Measurements from ENCODE around the gene PIK3C2G.
"Not testable (repeated sequence)": the region's sequence is repeated elsewhere in the genome, so short reads cannot be mapped to it uniquely, and the experiment has no call there.

The PIK3C2G gene, protein sequence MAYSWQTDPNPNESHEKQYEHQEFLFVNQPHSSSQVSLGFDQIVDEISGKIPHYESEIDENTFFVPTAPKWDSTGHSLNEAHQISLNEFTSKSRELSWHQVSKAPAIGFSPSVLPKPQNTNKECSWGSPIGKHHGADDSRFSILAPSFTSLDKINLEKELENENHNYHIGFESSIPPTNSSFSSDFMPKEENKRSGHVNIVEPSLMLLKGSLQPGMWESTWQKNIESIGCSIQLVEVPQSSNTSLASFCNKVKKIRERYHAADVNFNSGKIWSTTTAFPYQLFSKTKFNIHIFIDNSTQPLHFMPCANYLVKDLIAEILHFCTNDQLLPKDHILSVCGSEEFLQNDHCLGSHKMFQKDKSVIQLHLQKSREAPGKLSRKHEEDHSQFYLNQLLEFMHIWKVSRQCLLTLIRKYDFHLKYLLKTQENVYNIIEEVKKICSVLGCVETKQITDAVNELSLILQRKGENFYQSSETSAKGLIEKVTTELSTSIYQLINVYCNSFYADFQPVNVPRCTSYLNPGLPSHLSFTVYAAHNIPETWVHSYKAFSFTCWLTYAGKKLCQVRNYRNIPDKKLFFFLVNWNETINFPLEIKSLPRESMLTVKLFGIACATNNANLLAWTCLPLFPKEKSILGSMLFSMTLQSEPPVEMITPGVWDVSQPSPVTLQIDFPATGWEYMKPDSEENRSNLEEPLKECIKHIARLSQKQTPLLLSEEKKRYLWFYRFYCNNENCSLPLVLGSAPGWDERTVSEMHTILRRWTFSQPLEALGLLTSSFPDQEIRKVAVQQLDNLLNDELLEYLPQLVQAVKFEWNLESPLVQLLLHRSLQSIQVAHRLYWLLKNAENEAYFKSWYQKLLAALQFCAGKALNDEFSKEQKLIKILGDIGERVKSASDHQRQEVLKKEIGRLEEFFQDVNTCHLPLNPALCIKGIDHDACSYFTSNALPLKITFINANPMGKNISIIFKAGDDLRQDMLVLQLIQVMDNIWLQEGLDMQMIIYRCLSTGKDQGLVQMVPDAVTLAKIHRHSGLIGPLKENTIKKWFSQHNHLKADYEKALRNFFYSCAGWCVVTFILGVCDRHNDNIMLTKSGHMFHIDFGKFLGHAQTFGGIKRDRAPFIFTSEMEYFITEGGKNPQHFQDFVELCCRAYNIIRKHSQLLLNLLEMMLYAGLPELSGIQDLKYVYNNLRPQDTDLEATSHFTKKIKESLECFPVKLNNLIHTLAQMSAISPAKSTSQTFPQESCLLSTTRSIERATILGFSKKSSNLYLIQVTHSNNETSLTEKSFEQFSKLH (N-terminal part only)

DNA sequence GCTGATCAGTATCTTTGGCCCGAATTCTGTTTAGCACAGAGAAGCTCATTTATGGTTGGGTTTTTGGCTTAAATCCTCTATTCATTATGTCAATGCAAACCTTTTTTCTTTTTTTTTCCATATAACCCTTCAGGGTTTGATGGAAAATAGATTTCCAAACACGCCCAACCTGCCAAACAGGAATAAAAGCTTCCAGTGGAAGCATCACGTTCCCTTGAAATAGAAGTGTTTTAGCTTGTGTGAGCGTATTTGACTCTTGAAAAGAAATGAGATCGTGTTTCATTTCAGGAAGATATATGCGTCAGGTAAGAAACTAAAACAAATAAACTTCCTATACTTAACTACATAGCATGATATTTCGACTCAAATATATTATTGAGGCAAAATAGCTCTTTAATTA, at the start of gene PIK3C2G:
Gene PIK3C2G (plus strand): TSS at position 246 of the 400 bp plus-strand sequence. CDS start 20,564 bp downstream, outside the sequence.
- no peak for FAIRE-seq

DNA sequence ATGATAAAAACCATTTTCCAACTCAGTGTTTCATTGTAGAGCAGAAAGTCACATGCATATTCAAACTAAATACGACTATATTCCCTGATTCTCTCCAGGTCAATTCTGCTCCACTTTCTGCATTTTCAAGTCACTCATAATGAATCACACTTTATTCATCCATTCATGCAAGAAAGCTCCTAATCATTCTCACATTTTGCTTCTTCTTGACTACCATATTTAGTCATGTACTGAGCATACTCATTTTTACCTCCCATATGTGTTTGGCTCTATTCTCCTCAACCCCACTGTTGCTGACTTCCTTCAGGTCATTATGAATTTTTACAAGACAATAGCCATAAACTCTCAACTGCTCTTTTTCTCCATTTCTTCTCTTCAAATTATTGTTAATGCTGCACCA, 43.4 kb upstream of the PIK3C2G start:
- FAIRE-seq, result no peak

DNA sequence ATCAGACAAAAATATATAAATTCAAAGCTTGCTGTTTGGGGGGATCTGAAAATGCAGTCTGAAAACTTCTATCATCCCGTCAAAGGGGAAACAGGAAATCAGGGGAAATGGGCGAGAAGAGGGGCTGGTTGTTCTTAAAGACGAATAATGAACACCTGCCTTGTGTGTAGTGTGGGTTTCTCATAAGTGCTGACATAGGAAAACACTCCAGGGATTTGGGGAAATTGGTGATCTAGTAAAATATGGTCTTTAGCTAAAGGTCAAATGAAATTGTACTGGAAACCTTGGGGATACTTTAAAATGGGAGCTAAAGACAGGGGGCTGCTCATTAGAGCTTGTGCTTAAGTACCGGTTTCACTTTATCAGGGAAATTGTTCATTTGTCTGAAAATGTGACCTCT, 39.6 kb upstream of the PIK3C2G start:
- no peak for FAIRE-seq

DNA sequence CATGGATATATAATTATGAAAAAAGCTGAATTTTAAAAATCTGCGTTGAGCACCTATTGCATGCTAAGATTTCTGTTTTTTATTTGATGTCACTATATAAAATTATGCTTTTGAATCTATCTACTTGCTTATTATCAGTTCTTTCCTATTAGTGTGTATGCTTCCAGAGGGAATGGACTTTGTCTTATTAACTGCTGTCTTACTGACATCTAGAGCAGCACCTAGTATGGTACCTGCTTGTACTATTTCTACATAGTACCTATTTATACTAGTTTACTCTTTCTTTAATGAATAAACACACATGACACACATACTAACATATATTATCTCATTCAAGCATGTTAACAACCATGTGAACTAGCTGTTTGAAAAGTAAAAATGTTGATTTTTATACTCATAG, 38.6 kb upstream of the PIK3C2G start:
- FAIRE-seq, result no peak

DNA sequence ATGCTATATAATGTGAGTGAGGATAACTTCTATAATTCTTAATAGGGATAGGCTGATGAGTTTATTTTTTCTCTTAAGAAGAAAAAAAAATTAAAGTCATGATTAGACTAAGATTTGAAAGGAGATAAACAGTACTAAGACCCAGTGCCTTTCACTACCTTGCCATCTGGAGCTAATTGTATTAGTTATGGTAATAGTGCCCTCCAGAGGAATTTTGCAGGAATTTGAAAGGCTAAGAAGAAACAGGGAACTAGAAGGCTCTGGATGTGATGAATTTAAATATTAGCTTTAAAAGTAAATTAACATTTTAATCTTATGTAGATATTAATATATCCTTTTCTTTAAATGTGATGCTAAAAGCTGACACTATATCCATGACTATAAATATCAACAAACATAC, 36.6 kb upstream of the PIK3C2G start:
- no peak for FAIRE-seq

DNA sequence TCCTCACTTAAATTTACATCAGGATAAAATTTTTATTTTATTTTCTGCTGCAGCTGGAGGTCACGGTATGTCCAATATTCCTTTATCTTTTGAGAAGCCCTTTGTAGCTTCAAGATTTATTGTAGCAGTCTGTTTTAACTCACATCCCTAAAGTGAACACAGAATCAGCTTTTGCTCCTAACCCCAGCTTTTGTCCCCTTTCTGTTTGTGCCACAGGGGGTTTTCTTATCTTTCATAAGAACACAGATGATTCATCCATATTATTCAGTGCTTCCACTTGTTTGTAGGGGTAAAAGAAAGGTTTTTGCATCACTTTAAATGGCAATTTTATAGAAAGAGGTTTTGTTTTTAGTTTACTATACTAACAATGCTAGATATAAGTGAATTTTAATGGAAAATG, 21.8 kb upstream of the PIK3C2G start:
- no peak for FAIRE-seq

DNA sequence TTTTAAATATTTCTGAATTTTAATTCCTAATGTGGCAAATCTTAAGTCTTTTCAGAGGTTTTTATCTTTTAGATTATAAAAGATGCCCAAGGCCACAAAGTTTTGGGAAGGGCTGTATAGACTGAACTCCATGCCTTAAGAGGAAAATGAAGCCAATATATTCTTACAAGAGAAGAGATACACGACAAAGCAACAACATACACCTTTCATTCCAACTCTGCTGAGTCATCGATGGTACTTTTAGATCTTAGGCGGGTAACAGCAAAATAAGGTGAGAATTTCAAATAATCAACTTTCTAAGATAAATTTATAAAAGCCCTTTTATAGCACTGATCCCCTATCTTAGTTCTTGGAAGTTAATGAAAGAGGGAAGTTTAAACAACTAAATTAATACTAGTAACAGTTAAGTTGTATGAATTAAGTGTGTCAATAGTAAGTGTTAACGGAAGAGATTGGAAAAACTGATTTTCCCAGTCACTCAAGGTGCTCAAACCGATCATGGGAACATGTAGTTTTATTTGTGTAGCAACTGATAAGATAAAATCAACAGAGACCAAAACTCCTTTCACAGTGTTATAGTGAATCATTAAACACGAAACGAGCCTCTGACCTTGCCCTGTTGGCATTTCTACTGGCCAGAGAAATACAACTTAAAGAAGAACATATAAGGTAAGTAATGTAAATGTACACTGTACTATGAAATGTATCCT, 18.8 kb upstream of the PIK3C2G start:
- peak; percentile 24 for FAIRE-seq

DNA sequence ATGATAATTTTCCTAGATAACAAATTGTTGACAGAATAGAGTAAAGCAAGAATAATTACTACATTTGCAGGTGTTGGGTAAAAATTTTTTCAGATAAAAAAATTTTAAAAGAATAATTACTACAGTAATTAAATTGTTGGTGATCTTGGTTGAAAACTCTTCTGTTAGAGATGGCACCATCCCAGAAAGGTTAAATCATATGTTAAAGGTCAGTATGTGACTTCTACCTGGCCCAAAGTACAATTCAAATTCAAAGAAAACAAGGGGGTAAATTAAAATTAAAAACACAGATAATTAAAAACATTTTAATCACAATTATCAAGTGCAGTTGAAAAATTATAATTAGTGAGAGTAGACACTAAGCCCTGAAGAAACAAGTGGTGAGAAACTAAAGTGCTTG, 18.1 kb upstream of the PIK3C2G start:
- FAIRE-seq, result no peak

DNA sequence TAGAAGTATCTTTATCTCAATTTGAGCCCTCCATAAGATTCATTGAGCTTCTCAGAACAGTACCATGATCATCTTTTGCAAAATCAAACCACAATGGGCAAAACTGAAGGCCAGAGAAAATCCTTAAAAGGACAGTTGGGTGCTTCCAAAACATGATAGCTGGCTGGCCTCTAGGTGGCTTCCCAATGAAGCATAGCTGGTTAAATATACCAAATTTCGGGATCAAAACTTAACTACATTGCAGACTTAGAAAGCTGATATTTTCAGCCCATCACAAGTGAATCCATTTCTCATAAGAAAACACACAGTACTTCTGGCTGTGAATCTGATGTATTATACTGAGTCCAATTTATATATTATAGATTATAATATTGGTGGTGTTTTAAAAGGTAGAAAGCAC, 15.3 kb upstream of the PIK3C2G start:
- FAIRE-seq, result no peak

DNA sequence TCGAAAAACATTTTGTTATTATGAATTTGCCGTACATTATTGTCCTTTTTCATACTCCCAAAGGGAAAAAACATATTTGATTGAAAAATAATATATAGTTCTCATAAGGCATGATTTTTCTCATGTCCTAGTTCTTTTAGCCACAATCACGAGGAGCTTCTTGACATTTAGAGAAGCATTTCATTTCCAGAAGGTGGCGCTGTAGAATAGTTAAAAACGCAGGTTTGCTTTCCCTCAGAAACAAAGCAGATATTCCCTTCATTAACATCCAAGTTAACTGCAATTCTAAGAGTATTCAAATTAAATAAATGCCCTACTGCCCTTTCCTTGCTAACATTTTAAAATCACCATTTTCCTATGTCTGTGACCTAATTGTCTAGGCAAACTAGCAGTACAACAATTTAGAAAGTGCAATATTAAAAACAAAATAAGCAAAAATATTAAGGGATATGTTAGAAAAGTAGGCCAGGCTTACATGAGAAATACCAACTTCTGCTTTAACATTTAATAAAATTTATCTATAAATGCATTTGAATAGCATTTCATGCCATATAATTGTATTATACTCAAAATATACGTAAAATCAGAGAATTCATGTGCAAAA, 10.9 kb upstream of the PIK3C2G start:
- FAIRE-seq, result no peak

DNA sequence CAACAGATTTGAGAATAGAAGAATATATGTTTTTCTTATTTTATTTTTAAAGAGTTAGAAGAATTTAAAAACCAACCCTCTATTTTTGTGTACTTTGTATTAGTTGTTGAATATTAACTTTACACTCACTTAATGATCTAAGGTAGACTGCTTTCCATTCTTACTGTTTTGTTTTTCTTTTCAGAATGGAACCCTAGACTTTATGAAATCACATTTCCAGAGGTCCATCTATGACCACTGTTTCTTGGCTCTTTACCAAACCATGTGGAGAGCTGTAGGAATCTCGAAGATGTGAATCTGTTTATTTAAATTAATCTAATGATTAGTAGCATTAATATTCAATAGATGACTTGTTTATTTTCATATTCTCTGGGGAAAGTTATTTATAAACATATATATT, 7.2 kb upstream of the PIK3C2G start:
- FAIRE-seq, result no peak

DNA sequence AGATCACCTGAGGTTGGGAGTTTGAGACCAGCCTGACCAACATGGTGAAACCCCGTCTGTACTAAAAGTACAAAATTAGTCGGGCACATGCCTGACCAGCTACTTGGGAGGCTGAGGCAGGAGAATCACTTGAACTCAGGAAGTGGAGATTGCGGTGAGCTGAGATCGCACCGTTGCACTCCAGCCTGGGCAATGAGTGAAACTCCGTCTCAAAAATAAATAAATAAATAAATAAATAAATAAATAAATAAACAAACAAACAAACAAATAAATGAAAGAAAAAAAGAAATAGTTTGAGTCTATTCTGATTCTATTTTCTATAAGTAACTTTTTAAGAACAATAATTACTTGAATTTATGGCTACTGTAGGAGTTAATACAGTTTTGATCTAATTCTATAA, 6.3 kb upstream of the PIK3C2G start:
- not testable (repeated sequence) for FAIRE-seq

DNA sequence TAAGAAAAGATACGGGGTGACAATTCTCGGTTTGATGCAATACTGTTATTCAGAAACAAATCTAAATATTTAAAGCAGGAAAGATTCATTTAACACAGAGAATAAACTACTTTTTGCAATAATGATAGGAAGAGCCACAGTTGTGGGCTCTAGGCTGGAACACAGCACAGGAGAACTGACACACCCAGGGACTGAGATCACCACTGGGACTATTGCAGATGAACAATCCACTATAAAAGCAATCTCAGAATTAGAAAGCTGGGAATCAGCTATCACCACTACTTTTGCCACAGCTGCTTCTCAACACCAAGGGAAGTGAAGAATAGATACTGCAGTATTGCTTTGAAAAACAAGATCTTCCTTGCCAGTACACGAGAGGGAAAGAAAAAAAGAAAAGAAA, 4.1 kb upstream of the PIK3C2G start:
- FAIRE-seq, result no peak

DNA sequence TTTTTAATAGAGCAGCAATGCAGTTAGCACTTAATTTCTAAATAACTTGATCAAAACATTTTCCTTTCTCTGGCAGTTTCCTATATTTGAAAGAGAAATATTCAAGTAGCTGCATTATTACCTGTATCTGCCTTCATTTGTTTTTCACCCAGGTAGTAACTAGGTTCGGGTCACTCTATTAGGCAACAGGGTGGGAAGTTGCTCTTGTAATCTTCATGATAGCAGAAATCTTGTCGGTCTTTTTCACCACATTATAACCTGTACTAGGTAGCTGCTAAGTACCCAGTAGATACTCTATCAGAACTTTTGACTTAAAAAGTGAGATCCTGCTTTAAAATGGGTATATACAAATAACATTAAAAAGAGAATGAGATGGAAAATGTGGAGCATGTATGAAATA, 2.4 kb upstream of the PIK3C2G start:
- no peak for FAIRE-seq

DNA sequence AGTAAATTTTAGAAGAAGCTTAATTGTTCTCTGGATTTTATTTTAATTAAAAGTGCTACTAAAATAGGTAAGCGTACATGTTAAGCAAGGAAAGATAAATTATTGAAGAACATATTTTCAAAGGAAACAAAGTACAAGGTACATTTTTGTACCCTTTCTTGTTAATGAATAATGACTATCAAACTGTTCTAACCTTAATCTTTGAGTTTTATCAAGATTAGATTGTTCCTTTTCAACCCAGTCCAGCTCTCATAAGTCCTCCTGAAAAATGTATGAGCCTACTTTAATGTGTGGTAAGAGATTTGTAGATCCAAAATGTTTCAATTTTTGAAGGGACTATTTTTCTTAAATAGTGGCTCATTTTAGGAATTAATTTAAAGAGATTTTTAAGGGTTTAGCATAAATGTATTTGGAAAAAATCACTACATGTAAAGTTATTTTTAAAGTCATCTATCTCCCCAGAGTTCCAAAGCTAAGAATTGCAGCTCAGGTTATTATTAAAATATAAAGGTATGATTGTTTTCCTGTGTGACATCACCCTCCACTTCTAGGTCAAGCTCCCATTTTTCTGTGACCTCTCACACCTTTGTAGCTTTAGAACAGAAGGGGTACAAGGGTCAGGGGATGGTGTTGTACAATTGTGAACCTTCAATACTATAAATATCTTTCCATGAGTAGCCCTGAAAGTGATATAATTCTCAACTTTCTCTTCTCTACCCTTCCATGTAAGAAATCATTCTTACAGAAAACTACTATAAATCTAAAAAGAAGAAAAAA, 1.2 kb upstream of the PIK3C2G start:
- no peak for FAIRE-seq

DNA sequence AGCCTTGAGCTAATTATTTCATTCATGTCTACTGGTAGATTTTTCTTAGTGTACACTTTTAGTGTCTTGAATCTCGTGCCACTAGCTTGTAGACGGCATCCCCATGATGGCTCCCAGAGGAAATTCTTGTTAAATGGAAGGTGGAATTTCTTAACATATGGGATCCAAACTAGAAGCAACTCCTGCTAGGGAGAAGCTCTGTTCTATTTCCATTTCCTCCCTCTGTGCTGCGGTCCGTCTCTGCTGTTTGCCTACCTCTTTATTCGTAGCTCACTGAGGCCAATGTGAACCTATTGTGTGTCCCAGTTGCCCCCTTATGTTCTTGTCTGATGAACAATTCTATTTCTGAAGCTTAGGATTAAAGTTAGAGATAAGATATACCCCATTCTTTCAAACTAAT, 588 bp downstream of the PIK3C2G start:
- no peak for FAIRE-seq

DNA sequence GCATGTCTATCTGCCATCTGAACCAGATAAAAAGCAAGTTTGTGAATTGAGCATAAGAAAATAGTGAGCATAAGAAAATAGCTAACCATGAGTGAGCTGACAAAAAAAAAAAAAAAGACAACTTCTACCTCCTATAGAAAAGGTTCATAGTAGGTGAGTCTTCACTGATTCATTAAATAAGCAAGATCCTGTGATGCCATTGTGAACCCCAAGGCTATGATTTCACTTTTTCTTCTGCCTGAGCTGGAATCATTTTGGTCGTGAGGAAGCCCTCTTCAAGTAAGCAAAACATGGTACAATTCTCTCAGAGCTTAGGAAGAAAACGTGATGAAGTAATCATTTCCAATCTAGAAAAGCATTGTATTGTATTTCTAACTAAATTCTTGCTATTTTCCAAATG, 1.2 kb downstream of the PIK3C2G start:
- FAIRE-seq, result no peak

DNA sequence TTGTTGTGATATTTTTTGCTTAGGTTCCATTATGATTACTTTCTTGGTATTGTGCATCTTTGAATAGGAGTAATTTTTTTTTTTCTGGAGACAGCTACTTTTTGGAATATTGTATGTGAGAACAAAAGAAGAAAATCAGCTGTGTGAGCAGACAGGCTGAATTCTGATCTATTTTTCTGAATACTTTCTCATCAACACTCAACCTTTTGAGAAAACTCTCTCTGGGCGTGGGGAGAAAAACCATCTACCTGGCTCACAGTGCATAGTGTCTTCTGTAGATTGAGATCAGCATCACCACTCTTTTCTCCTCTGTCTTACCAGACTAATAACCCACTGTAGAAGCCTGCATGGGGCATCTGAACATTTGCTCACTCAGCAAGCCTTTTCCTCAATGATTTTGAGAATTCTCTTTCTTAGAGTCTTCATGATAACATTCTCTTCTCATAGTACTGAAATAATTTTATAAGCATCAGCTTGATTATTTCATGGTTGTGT, 3.3 kb downstream of the PIK3C2G start:
- FAIRE-seq, result no peak

DNA sequence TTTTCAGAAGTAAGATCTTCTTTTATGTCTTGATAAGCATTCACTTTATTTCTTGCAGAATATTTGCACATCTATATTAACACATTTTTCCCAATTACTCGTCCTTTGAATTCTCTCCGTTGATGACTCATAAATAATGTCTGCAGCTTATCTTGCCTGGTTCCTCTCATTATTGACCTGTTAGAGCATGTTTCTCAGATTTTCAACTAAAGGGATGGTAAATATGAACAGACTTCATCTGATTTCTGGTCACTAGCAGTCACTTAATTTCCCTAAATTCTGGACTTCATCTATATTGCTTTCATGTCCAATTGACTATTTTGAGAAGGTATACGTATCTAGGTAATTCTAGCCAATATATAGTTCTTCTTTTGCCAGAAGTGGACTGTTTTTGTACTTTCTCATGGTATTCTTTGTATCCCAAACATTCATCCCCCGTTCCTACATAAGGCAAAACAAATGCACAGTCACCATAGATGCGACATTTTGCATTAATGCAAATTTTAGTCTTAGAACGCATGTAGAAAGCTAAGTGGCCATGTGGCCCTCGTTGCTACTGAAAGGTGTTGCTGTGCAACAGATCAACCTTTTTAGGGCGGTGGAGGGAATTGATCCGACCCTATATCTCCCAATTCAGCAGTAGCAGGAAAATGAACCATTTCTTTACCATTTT, 6.2 kb downstream of the PIK3C2G start:
- no peak for FAIRE-seq

DNA sequence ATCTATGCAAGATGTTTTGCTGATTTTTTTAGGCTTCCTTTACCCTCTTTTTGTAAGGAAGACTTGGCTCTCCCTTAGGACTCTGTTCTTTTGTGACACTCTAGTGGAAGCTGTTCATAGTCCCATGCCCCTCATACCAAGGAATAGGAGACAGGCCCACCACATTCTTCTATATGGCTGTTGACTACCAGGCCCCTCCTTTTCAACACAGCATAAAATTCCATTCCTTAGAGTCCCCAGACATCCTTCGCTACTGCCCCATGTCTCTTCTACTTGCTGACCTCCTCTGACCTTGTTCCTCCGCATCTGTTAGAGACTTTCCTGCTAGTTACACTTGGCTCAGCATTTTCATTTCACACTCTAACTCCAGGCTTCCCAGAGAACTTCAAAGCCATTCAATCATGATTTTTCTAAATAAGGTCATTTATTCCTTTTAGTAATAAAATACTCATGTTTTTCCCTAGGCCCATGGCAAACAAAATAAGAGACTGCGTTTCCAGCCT, 9.7 kb downstream of the PIK3C2G start:
- no peak for FAIRE-seq

All from colon (tissue), 2 donors.